ENCODE measurements around the gene LINGO4.

Gene LINGO4

DNA sequence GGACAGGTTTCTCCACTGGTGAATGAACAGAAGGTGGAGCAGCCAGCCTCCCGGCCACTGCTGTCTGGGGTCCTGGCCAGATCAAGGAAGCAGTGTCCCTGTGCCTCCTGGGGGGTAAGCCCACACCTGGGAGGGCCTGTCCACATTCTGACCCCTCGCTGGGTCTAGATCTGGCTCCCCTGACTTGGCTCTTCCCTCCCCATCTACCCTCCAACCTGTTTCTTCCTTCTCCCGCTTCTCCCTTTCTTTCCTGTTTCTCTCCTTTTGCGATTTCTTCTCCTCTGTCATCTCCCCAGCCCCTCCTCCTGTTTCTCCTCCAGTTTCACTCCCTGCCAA lies 26.0 kb upstream of the LINGO4 start:
- Mint-ChIP-seq H3K9me3 (no peaks in the 10 kb centered on the region), H3K4me3 (peak overlapping the region; percentile 57), H3K4me1 (peaks cover 62% of the 10 kb centered on the region), H3K27ac (ENCODE audit: low read depth) (peak overlapping the region; percentile 83), H3K36me3 (ENCODE audit: insufficient read depth) (peaks cover 8% of the 10 kb centered on the region), H3K27me3 (no peaks in the 10 kb centered on the region)
- no peak for ATAC-seq (replicated peaks; ENCODE audit: extremely low read depth, poor library complexity, severe bottlenecking)
- DNase-seq (ENCODE audit: low spot score in 2 of 2) = no peak

DNA sequence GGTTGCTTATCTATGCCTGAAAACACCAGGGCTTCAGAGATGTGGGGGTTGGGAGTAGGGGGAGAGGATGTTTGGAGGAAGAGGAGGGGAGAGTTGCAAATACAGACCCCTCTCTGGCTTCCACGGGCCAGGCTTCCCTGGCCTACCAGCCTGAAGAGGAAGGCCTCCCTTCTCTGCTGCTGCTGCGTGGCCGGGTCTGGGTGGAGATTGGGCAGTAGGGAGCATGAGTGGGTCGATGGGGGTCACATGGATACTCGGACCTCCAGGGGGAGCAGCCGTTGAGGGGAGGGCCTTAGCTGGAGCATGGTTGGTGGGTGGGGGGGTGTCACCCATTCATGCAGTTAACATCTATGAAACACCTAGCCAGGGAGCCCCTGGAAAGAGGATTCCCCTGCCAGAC lies 24.8 kb upstream of the LINGO4 start:
- Mint-ChIP-seq H3K27me3 (no peaks in the 10 kb centered on the region), H3K27ac (ENCODE audit: low read depth) (peak overlapping the region; percentile 82), H3K36me3 (ENCODE audit: insufficient read depth) (peaks cover 8% of the 10 kb centered on the region), H3K4me1 (peaks cover 62% of the 10 kb centered on the region), H3K9me3 (no peaks in the 10 kb centered on the region), H3K4me3 (peak overlapping the region; percentile 57)
- DNase-seq (ENCODE audit: low spot score in 2 of 2) (no peak), ATAC-seq (replicated peaks; ENCODE audit: extremely low read depth, poor library complexity, severe bottlenecking) (no peak)

DNA sequence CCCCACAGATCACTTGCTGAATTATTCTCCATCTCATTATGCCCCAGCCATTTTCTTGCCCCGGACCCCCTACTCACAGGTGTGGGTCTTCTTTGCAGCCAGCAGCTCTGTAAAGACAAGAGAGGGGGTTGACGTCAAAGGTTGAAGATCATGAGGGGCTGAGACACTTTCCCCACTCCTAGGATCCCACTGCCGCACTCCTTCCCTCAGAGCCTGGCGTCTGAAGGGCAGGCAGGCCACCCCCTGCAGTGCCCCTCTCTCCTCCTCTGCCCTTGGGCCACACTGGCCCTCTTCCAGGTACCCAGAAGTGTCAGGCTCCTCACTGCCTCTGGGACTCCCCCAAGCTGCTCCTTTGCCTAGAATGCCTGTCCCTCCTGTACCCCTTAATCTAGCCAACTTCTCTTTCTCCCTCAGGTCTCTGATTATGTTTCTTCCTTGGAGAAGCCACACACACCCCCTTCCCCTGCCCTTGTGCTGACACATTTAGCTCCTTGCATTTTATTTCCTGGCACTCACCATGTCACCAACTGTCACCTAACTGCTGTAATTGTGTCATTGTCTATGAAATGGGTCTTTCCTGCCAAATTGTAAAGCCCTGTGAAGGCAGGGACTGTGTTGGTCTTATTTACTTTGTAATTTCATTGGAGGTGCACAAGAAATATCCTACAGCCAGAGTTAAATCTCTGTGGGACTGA lies 24.3 kb upstream of the LINGO4 start:
- peaks cover 62% of the 10 kb centered on the region for H3K4me1 Mint-ChIP-seq
- peak overlapping the region; percentile 82 for H3K27ac Mint-ChIP-seq (ENCODE audit: low read depth)
- H3K27me3 Mint-ChIP-seq = no peaks in the 10 kb centered on the region
- no peaks in the 10 kb centered on the region for H3K9me3 Mint-ChIP-seq
- peaks cover 9% of the 10 kb centered on the region for H3K36me3 Mint-ChIP-seq (ENCODE audit: insufficient read depth)
- ATAC-seq (replicated peaks; ENCODE audit: extremely low read depth, poor library complexity, severe bottlenecking) = no peak
- DNase-seq (ENCODE audit: low spot score in 2 of 2) = no peak
- peak overlapping the region; percentile 57 for H3K4me3 Mint-ChIP-seq

DNA sequence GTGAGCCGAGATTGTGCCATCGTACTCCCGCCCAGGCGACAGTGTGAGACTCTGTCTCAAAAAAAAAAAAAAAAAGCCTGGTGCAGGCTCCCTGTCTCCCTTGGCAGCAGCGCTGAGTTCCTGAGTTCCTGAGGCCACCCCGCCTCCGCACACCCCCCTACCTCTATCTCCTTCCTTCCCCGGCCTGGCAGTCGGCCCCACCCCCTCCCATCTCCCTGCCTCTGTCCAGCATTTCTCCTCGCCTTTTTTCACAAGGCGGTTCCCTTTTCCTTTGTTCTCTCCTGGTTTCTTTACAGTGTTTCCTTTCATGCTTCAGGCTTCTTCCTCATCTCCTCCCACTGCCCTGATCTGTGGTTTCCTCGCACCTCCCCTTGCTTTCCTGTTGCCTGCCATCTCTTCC lies 23.7 kb upstream of the LINGO4 start:
- peaks cover 11% of the 10 kb centered on the region for H3K36me3 Mint-ChIP-seq (ENCODE audit: insufficient read depth)
- DNase-seq (ENCODE audit: low spot score in 2 of 2) (no peak), ATAC-seq (replicated peaks; ENCODE audit: extremely low read depth, poor library complexity, severe bottlenecking) (no peak)
- H3K4me3 Mint-ChIP-seq = peak overlapping the region; percentile 57
- peak overlapping the region; percentile 82 for H3K27ac Mint-ChIP-seq (ENCODE audit: low read depth)
- H3K27me3 Mint-ChIP-seq = no peaks in the 10 kb centered on the region
- H3K9me3 Mint-ChIP-seq = no peaks in the 10 kb centered on the region
- H3K4me1 Mint-ChIP-seq = peaks cover 61% of the 10 kb centered on the region

DNA sequence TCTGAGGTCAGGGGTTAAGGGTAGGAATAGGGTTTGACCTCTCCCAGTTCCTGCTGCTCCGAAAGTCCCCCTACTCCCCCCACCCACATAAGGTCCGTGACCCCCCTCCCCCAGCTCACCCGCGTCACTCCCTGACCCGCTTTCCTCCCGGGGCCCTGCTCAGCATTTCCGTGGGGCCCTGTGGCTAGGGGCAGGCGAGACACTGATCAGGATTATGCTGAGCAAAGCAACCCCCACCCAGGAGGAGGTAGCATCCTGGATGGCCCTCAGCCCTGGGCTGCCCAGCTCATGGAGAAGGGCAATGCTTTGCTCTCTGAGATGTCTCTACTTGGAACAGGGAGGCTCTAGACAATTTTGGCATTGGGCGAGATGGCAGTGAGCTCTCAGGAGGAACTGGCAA lies 22.6 kb upstream of the LINGO4 start:
- peak overlapping the region; percentile 43 for H3K27ac Mint-ChIP-seq (ENCODE audit: low read depth)
- peak overlapping the region; percentile 44 for H3K4me3 Mint-ChIP-seq
- H3K27me3 Mint-ChIP-seq = no peaks in the 10 kb centered on the region
- no peaks in the 10 kb centered on the region for H3K9me3 Mint-ChIP-seq
- DNase-seq (ENCODE audit: low spot score in 2 of 2) = no peak
- H3K36me3 Mint-ChIP-seq (ENCODE audit: insufficient read depth) = peaks cover 11% of the 10 kb centered on the region
- peaks cover 50% of the 10 kb centered on the region for H3K4me1 Mint-ChIP-seq
- no peak for ATAC-seq (replicated peaks; ENCODE audit: extremely low read depth, poor library complexity, severe bottlenecking)

DNA sequence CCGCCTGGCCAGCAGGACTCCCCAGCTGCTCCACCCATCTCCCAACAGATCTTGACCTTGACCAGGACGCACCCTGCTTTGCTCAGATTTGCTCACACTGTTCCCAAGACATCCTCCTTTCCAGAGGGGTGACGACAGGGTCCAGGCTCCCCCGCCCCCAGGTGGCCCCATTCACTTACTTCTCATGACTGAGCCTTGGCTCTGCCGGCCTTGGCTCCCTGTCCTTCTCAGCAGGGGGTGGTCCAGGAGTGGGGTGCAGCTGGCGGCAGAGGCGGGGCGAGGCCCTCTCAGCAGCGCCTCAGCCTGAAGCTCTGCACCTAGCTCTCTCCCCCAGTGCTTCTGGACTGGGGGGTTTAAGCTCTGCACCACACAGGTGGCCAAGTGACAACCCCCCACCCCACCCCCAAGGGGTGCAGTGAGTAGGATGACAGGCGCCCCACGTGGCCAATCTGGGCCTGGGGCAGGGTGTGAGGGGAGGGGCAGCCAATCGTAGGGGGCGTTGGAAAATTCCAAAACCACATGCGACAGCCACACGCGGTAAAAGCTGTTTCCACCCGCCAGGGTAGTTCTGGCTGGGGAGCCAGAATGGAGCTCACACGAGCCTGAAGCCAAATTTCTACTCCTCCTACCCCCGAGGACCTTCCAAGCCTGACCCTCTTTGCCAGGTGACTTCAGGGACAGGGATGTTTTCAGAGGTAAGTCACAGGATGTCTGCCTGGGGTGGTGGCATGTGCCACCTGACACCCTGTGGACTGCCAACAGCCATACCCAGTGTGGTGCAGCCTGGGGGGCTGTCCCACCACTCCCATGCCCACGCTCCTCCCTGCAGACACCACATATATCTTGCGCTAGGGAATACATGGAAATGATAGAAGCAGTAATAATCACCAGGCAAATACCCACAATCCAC lies 20.8 kb upstream of the LINGO4 start:
- Mint-ChIP-seq H3K27me3 (no peaks in the 10 kb centered on the region), H3K4me1 (peaks cover 46% of the 10 kb centered on the region), H3K9me3 (no peaks in the 10 kb centered on the region), H3K36me3 (ENCODE audit: insufficient read depth) (peaks cover 8% of the 10 kb centered on the region), H3K27ac (ENCODE audit: low read depth) (peak overlapping the region; percentile 91), H3K4me3 (peak overlapping the region; percentile 42)
- DNase-seq (ENCODE audit: low spot score in 2 of 2) = no peak
- no peak for ATAC-seq (replicated peaks; ENCODE audit: extremely low read depth, poor library complexity, severe bottlenecking)

DNA sequence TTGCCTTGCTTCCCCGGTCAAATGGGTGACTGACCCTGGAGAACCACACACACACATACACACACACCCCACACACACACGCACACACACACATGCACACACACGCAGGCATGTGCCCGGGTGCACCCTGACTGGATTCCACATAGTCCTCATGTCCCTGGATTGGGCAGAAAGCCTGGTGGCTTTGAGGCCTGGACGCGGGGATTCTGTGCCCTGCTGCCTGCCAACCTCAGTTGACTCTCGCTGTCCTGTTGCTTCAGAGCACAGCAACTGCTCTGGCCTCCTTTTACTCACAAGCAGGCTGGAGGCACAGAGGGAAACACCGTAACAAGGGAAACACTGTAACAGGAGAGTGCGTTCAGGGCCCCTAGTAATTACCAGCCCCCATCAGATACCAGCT lies 20.0 kb upstream of the LINGO4 start:
- Mint-ChIP-seq H3K9me3 (no peaks in the 10 kb centered on the region), H3K27ac (ENCODE audit: low read depth) (peak overlapping the region; percentile 91), H3K27me3 (no peaks in the 10 kb centered on the region), H3K4me1 (peaks cover 46% of the 10 kb centered on the region), H3K4me3 (peak overlapping the region; percentile 42), H3K36me3 (ENCODE audit: insufficient read depth) (peaks cover 5% of the 10 kb centered on the region)
- ATAC-seq (replicated peaks; ENCODE audit: extremely low read depth, poor library complexity, severe bottlenecking) (no peak), DNase-seq (ENCODE audit: low spot score in 2 of 2) (no peak)

DNA sequence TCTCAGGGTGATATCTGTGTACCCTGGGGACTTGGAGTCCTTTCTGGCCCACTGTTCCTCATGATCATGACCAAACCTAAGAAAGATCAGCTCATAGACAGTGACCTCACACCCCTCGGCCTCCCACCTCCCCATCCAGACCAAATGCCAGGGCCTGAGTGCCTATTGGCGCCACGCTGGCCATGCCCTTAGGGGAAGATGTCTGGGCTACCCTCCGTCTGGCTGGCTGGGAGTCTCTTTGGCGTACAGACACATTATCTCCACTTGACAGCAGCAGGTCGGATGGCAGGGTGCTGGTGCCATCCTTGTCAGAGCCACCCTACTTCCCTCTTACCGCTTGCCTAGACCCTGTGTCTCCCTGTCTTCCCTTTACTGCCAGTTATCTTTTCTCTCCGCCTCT lies 18.0 kb upstream of the LINGO4 start:
- H3K9me3 Mint-ChIP-seq = no peaks in the 10 kb centered on the region
- H3K27me3 Mint-ChIP-seq = no peaks in the 10 kb centered on the region
- peak overlapping the region; percentile 59 for H3K4me3 Mint-ChIP-seq
- ATAC-seq (replicated peaks; ENCODE audit: extremely low read depth, poor library complexity, severe bottlenecking) (no peak), DNase-seq (ENCODE audit: low spot score in 2 of 2) (no peak)
- H3K4me1 Mint-ChIP-seq = peaks cover 33% of the 10 kb centered on the region
- peaks cover 6% of the 10 kb centered on the region for H3K36me3 Mint-ChIP-seq (ENCODE audit: insufficient read depth)
- no peak overlapping the region for H3K27ac Mint-ChIP-seq (ENCODE audit: low read depth)

DNA sequence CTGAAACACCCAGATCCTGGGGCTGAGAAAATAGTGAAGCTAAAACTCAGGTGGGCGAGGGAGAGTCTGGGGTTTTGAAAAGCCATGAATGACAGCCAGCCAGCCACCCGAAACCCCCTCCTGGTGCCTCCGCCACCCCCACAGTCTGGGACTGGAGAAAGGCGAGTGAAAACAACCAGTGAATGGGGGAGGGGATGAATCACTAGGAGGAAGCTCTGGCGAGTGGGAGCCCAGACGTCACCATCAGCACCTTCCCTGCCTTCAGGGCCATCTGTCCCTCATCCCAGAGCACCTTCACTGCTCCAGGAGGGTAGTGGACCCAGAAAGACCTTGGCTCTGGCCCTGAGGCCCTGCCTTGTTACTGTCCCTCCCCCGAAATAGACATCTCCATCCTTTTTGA lies 17.2 kb upstream of the LINGO4 start:
- ATAC-seq (replicated peaks; ENCODE audit: extremely low read depth, poor library complexity, severe bottlenecking) = no peak
- H3K9me3 Mint-ChIP-seq = no peaks in the 10 kb centered on the region
- peaks cover 29% of the 10 kb centered on the region for H3K4me1 Mint-ChIP-seq
- DNase-seq (ENCODE audit: low spot score in 2 of 2) = no peak
- peak overlapping the region; percentile 59 for H3K4me3 Mint-ChIP-seq
- H3K36me3 Mint-ChIP-seq (ENCODE audit: insufficient read depth) = peaks cover 6% of the 10 kb centered on the region
- no peaks in the 10 kb centered on the region for H3K27me3 Mint-ChIP-seq
- H3K27ac Mint-ChIP-seq (ENCODE audit: low read depth) = peak overlapping the region; percentile 41

DNA sequence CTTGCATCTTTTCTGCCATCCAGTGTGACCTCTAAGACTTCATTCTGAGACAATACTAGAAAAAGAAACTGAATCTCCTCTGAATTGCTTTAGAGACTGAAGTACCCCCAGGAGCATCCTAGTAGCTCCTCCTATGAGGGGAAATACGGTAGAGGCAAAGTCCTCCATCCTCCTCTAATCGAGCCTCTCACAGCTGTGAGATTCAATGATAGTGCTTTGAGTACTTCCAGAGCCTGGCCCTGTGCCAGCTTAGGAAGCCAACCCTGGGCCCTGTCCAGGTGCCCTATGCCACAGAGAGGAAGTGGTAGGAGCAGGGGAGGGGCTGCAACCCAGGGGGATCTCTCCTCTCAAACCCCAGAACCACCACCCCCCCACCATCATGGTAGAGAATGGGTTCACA lies 15.7 kb upstream of the LINGO4 start:
- DNase-seq (ENCODE audit: low spot score in 2 of 2) = no peak
- no peak overlapping the region for H3K4me3 Mint-ChIP-seq
- H3K9me3 Mint-ChIP-seq = no peaks in the 10 kb centered on the region
- peak overlapping the region; percentile 26 for H3K27ac Mint-ChIP-seq (ENCODE audit: low read depth)
- no peaks in the 10 kb centered on the region for H3K27me3 Mint-ChIP-seq
- no peak for ATAC-seq (replicated peaks; ENCODE audit: extremely low read depth, poor library complexity, severe bottlenecking)
- H3K4me1 Mint-ChIP-seq = peaks cover 43% of the 10 kb centered on the region
- H3K36me3 Mint-ChIP-seq (ENCODE audit: insufficient read depth) = peaks cover 4% of the 10 kb centered on the region

DNA sequence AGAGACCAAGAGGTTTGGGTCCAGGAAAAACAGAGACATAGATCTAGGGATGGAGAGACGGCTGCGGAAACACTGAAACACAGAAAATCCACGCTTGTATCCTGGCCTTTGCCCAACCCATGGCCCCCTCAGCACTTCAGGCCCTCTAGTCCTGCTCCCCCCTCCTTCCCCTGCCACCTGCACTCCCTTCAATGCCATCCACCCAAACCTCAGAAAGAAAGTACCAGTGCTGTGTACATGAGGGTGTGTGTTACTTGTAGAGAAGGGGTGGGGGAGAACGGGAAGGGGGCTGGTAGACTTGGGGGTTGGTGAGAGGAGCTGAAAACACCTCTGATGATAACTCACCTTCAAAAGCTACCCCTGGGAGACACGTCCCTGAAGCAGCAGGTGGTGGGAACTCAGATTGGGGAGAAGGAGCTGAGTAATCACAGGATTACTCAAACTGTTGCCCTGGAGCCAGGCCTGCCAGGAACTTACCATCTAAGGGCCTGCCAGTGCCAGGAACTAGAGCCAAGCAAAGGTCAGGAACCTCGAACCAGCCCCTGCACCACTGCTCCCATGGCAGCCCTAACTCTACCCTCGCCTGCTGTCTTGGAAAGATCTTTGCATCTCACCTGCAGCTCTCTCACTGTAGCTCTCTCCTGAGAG lies 14.9 kb upstream of the LINGO4 start:
- no peak for DNase-seq (ENCODE audit: low spot score in 2 of 2)
- ATAC-seq (replicated peaks; ENCODE audit: extremely low read depth, poor library complexity, severe bottlenecking) = no peak
- H3K4me1 Mint-ChIP-seq = peaks cover 51% of the 10 kb centered on the region
- H3K27ac Mint-ChIP-seq (ENCODE audit: low read depth) = peak overlapping the region; percentile 67
- H3K27me3 Mint-ChIP-seq = no peaks in the 10 kb centered on the region
- no peak overlapping the region for H3K4me3 Mint-ChIP-seq
- peaks cover 4% of the 10 kb centered on the region for H3K36me3 Mint-ChIP-seq (ENCODE audit: insufficient read depth)
- no peaks in the 10 kb centered on the region for H3K9me3 Mint-ChIP-seq

DNA sequence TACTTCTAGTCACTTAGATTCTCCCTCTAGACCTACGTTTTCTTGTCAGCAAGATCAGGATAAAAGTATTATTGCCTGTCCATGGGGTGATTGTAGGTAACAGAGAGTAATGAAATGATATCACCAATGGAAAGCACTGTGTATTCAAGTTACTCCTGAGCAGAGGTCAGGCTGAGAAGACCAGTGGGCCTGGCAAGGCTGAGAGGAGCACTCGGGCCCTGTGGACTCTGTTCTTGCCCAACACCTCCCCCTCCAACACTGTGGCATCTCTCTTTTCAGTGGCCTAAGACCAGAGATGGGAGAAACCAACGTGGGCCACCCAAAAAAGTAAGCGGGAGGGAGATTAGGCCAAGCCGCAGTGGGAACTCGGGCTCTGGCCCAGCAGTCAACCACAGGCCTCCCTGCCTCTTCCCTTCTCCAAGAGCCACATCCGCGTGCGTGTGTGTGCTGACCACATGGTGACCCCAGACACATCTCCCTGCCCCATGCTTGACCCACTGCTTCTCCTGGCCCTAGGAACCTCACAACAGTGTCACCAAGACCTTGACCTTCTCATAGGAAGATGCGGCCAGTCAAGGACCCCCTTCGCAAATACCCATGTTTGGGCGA lies 14.1 kb upstream of the LINGO4 start:
- Mint-ChIP-seq H3K4me1 (peaks cover 57% of the 10 kb centered on the region), H3K27me3 (no peaks in the 10 kb centered on the region), H3K4me3 (no peak overlapping the region), H3K9me3 (no peaks in the 10 kb centered on the region), H3K36me3 (ENCODE audit: insufficient read depth) (peaks cover 1% of the 10 kb centered on the region), H3K27ac (ENCODE audit: low read depth) (peak overlapping the region; percentile 67)
- DNase-seq (ENCODE audit: low spot score in 2 of 2) (no peak), ATAC-seq (replicated peaks; ENCODE audit: extremely low read depth, poor library complexity, severe bottlenecking) (no peak)

Data from central memory CD8-positive, alpha-beta T cell (primary cell).